Endothelial cell (in vitro differentiated cells): ENCODE results near the gene SLC4A11. TPM values are rescaled to one million over a fixed set of nuclear protein-coding genes. Genes with fewer than 3 reads are reported as not detected.

ENCODE experiments used
- DNase-seq: peaks from one replicate; pipeline ENCODE4 v3.0.0; 2021; ENCODE audit warnings: low spot score
- H3K27ac Mint-ChIP-seq: one replicate; pipeline ENCODE4 v1.8.0; 2021; ENCODE audit warnings: mixed read lengths, inconsistent platforms; ENCODE audit not compliant: unreplicated experiment
- H3K27me3 Mint-ChIP-seq: one replicate; pipeline ENCODE4 v1.8.0; 2021; ENCODE audit warnings: mild to moderate bottlenecking, moderate library complexity, mixed read lengths, inconsistent platforms; ENCODE audit not compliant: unreplicated experiment
- H3K36me3 Mint-ChIP-seq: one replicate; pipeline ENCODE4 v1.8.0; 2021; ENCODE audit warnings: mild to moderate bottlenecking, low read depth, mixed read lengths, inconsistent platforms; ENCODE audit not compliant: unreplicated experiment
- H3K4me1 Mint-ChIP-seq: one replicate; pipeline ENCODE4 v1.8.0; 2021; ENCODE audit warnings: mild to moderate bottlenecking, mixed read lengths, inconsistent platforms; ENCODE audit not compliant: unreplicated experiment
- H3K4me3 Mint-ChIP-seq: one replicate; pipeline ENCODE4 v1.8.0; 2021; ENCODE audit warnings: mild to moderate bottlenecking, mixed read lengths, inconsistent platforms; ENCODE audit not compliant: unreplicated experiment
- H3K9me3 Mint-ChIP-seq: one replicate; pipeline ENCODE4 v1.8.0; 2021; ENCODE audit warnings: mixed read lengths, inconsistent platforms; ENCODE audit not compliant: unreplicated experiment
- total RNA-seq: library from RNA; stranded (reverse); fragmentation: NEBNext Ultra II Directional; extraction: Animal tissue kit (Norgen Biotek cat#: 25700); gene quantifications from one replicate; pipeline ENCODE4 v1.2.1, GENCODE V29; 2021; ENCODE audit not compliant: unreplicated experiment
- TF ChIP-seq, protein P1 (sequence below): fragments of 200-600 bp; sonication (generic); IDR thresholded peaks from one replicate; pipeline ENCODE4 v1.5.0; 2021; ENCODE audit warnings: antibody characterized with exemption; ENCODE audit not compliant: unreplicated experiment

Gene SLC4A11
- total RNA-seq, 1 donor from 2014 or later, result 30.6 TPM

DNA sequence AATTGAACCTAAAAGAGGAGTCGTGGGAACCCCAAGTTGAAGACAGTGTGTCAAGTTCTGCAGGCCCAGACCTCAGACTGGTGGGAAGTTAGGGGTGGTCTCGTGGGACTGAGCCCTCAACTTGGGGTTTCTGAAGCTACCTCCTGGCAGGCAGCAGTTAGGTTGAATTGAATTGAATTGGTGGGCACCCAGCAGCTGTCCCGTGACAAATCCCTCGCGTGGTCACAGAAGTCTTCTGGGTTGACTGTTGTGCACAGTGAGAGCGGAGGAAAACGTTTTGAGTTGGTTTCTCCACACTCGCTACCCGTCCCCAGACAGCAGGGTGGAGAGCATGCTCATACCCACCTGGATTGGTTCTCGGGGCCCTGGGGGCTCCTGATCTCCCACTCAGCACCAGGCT is 12.9 kb downstream of the SLC4A11 start:
- peaks cover 17% of the 10 kb centered on the region for H3K4me1 Mint-ChIP-seq
- peaks cover 2% of the 10 kb centered on the region for H3K27me3 Mint-ChIP-seq
- no peak overlapping the region for H3K27ac Mint-ChIP-seq

DNA sequence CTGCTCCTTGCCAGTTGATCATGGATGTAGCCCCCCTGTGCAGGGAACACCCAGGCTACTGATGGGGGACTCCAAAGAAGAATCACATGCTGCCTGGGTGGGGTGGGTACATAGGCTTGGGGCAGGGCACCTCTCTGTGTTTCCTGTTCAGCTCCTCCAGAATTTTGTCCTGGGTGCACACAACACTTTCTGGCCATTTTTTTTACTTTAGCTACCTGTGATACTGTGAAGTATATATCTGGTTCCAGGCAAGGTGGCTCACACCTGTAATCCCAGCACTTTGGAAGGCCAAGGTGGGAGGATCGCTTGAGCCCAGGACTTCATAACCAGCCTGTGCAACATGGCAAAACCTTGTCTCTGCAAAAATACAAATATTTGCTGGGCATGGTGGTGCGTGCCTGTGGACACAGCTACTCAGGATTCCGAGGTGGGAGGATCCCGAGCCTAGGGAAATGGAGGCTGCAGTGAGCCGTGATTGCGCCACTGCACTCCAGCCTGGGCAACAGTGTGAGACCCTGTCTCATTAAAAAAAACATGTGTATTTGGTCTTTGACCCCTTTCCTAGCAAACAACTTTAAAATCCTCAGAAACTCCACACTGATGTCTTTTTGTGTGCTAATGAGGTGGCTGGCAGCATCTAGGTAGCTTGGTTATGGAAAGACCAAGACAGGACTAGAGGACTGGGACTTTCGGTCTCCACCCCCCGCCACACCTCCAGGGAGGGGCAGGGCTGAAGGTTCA is 14.1 kb downstream of the SLC4A11 start:
- no peaks in the 10 kb centered on the region for H3K9me3 Mint-ChIP-seq
- TF ChIP-seq, protein P1, sequence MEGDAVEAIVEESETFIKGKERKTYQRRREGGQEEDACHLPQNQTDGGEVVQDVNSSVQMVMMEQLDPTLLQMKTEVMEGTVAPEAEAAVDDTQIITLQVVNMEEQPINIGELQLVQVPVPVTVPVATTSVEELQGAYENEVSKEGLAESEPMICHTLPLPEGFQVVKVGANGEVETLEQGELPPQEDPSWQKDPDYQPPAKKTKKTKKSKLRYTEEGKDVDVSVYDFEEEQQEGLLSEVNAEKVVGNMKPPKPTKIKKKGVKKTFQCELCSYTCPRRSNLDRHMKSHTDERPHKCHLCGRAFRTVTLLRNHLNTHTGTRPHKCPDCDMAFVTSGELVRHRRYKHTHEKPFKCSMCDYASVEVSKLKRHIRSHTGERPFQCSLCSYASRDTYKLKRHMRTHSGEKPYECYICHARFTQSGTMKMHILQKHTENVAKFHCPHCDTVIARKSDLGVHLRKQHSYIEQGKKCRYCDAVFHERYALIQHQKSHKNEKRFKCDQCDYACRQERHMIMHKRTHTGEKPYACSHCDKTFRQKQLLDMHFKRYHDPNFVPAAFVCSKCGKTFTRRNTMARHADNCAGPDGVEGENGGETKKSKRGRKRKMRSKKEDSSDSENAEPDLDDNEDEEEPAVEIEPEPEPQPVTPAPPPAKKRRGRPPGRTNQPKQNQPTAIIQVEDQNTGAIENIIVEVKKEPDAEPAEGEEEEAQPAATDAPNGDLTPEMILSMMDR, result no peak
- H3K4me3 Mint-ChIP-seq, result no peak overlapping the region
- peaks cover 4% of the 10 kb centered on the region for H3K36me3 Mint-ChIP-seq
- no peak for DNase-seq
- H3K4me1 Mint-ChIP-seq, result peaks cover 21% of the 10 kb centered on the region
- H3K27me3 Mint-ChIP-seq, result peaks cover 2% of the 10 kb centered on the region
- no peak overlapping the region for H3K27ac Mint-ChIP-seq

More for the DNA sequence above, 12.9 kb downstream of the SLC4A11 start:
- Mint-ChIP-seq H3K4me3 (no peak overlapping the region), H3K36me3 (peaks cover 4% of the 10 kb centered on the region), H3K9me3 (no peaks in the 10 kb centered on the region)
- TF ChIP-seq, protein P1, result no peak
- DNase-seq, result no peak

DNA sequence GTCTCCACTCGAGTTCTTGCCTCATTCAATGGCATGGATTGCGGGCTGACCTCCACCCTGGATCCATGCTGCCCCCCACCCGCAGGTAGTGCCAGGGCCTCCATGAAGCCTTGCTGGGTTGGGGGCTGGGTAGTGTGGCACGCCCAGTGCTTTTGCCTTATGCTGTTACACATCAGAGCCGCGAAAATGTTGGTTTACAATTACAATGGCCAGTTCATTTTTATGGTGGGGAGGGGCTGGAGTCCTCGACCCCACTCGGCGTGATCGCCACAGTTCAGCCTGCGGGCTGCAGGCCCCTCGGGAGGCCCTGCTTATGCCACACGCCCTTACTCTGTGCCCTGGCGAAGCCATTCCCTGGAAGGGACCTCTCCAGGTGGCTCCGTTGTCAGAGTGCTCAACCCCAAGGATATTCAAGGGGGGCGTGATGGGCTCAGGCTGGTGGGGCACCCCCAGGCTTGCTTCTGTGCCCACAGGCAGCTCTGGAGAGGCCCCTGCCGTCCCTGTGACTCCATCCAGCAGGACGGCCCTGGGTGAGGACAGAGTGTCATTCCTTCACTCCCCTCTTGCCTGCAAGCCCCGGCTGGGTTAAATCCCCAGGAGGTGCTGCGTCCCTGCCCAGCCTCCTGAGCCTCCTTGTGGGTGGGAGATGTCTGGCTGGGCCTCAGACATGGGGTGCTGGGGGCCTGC is 14.9 kb downstream of the SLC4A11 start:
- Mint-ChIP-seq H3K4me3 (no peak overlapping the region), H3K4me1 (peaks cover 21% of the 10 kb centered on the region), H3K27me3 (no peaks in the 10 kb centered on the region), H3K36me3 (peaks cover 4% of the 10 kb centered on the region), H3K9me3 (no peaks in the 10 kb centered on the region), H3K27ac (no peak overlapping the region)
- no peak for DNase-seq
- TF ChIP-seq, protein P1, result no peak

DNA sequence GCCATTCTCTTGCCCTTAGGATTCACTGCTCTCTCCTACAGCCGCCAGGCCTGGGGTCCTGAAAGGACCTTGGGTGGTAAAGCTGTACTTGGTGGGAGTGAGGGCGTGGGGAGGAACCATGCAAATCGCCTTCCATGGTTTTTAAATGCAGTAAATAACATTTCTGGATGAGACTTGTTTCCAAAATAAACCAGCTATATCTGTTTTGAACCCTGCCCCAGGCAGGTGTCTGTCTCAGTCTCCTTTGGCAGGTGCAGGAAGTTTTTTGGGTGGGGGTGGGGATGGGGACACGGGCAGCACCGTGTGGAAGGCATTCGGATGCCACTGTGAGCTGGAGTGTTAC is 15.4 kb downstream of the SLC4A11 start:
- peaks cover 4% of the 10 kb centered on the region for H3K36me3 Mint-ChIP-seq
- DNase-seq, result no peak
- H3K27ac Mint-ChIP-seq, result no peak overlapping the region
- TF ChIP-seq, protein P1, result no peak
- H3K4me1 Mint-ChIP-seq, result peaks cover 21% of the 10 kb centered on the region
- H3K27me3 Mint-ChIP-seq, result no peaks in the 10 kb centered on the region
- no peak overlapping the region for H3K4me3 Mint-ChIP-seq
- no peaks in the 10 kb centered on the region for H3K9me3 Mint-ChIP-seq
